Measurements from ENCODE around the gene FSD1.

DNA sequence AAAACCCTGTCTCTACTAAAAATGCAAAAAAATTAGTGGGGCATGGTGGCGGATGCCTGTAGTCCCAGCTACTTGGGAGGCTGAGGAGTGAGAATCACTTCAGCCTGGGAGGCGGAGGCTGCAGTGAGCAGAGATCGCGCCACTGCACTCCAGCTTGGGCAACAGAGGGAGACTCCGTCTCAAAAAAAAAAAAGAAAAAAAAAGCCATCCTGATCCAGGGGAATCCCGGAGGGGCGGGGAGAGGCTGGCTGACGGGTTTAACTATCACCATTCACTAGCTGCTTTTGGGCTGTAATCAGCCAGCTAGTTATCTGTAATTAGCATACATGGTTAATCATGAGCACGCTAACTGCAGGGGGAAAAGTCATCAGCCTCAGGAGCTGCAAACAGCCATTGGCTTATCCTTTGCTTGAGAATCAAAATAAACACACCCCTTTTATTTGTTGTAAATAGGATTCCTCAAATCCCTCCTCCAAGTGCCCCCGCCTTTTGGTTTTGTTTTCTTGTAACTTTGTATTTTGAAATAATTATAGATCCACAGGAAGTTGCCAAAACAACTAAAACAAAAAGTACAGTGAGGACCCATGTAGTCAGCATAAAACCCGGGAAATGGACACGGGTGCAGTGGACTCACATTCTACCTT lies 9.6 kb downstream of the FSD1 start:
- TF ChIP-seq EZH2phosphoT487 (IDR thresholded peaks at IDR 0.05; ENCODE audit: insufficient read depth, low read depth) (no peak), EZH2 (IDR thresholded peaks at IDR 0.05; ENCODE audit: insufficient read depth, poor library complexity, severe bottlenecking) (no peak)
